Right renal pelvis (tissue), 4 donors: ENCODE data around the gene MLYCD. TPM values are rescaled to one million over a fixed set of nuclear protein-coding genes. Genes with fewer than 3 reads are reported as not detected.

Experiments
- DNase-seq, 4 donors: peaks; one replicate each; pipeline ENCODE4 v3.0.0-alpha.2; 2013; ENCODE audit warnings: low read depth in 4 of 4, low spot score in 3 of 4, missing footprints in 1 of 4
- polyA plus RNA-seq, 4 donors: library from polyadenylated mRNA; unstranded; fragments of 120-200 nt; gene quantifications; one replicate each; pipeline ENCODE4 v1.2.1, GENCODE V29; 2013; ENCODE audit not compliant: insufficient read length in 4 of 4

MLYCD gene
- 1 to 10 TPM; 4.3 to 5.4 (median 4.4) TPM for polyA plus RNA-seq

GRCh38 chr16:83898463-83899271 is at the start of gene MLYCD:
MLYCD (plus strand) TSS chr16:83899115; CDS start chr16:83899145, 30 bp downstream.
- DNase-seq = peak; percentile 48 to 67 (median 58)

- no peak for DNase-seq
Measured at GRCh38 chr16:83849421-83849820, 49.5 kb upstream of the MLYCD start.

- DNase-seq = no peak
Measured at GRCh38 chr16:83850947-83851346, 48.0 kb upstream of the MLYCD start.

GRCh38 chr16:83851473-83851872 is 47.4 kb upstream of the MLYCD start:
- DNase-seq = no peak

- DNase-seq = no peak
Measured at GRCh38 chr16:83852774-83853173, 46.1 kb upstream of the MLYCD start.

- no peak for DNase-seq
Measured at GRCh38 chr16:83853834-83854233, 45.1 kb upstream of the MLYCD start.

- no peak for DNase-seq
Measured at GRCh38 chr16:83854420-83854819, 44.5 kb upstream of the MLYCD start.

- DNase-seq = no peak
Measured at GRCh38 chr16:83856792-83857191, 42.1 kb upstream of the MLYCD start.

- DNase-seq = no peak
Measured at GRCh38 chr16:83859265-83859664, 39.6 kb upstream of the MLYCD start.

- DNase-seq = no peak
Measured at GRCh38 chr16:83862661-83863060, 36.3 kb upstream of the MLYCD start.

- DNase-seq = no peak
Measured at GRCh38 chr16:83863682-83864081, 35.2 kb upstream of the MLYCD start.

GRCh38 chr16:83870830-83871229 is 28.1 kb upstream of the MLYCD start:
- DNase-seq = no peak

- peak in 2 of 4 donors; percentile 20 to 29 for DNase-seq
Measured at GRCh38 chr16:83878838-83879237, 20.1 kb upstream of the MLYCD start.

- DNase-seq = no peak
Measured at GRCh38 chr16:83882163-83882885, 16.6 kb upstream of the MLYCD start.

GRCh38 chr16:83886199-83886971 is 12.5 kb upstream of the MLYCD start:
- DNase-seq = no peak

GRCh38 chr16:83887080-83887479 is 11.8 kb upstream of the MLYCD start:
- no peak for DNase-seq

- DNase-seq = no peak
Measured at GRCh38 chr16:83887564-83887963, 11.4 kb upstream of the MLYCD start.

GRCh38 chr16:83888672-83889044 is 10.3 kb upstream of the MLYCD start:
- DNase-seq = no peak

GRCh38 chr16:83890359-83890758 is 8.6 kb upstream of the MLYCD start:
- DNase-seq = no peak

- DNase-seq = no peak
Measured at GRCh38 chr16:83891742-83892141, 7.2 kb upstream of the MLYCD start.

- no peak for DNase-seq
Measured at GRCh38 chr16:83895243-83895642, 3.7 kb upstream of the MLYCD start.
